ENCODE measurements around the gene NEDD4L. TPM values are rescaled to one million over a fixed set of nuclear protein-coding genes. Genes with fewer than 3 reads are reported as not detected.
"Not testable (repeated sequence)": the region's sequence is repeated elsewhere in the genome, so short reads cannot be mapped to it uniquely, and the experiment has no call there.

The NEDD4L gene
- total RNA-seq, 1 donor from 2014 or later: 80.2 TPM

GRCh38 chr18:58026857-58027256 is 17.2 kb upstream of the NEDD4L start:
- no peak for DNase-seq (ENCODE audit: low read depth)

GRCh38 chr18:58027341-58027740 is 16.7 kb upstream of the NEDD4L start:
- DNase-seq (ENCODE audit: low read depth): no peak

GRCh38 chr18:58028109-58028784 is 15.8 kb upstream of the NEDD4L start:
- no peak for DNase-seq (ENCODE audit: low read depth)

- no peak for DNase-seq (ENCODE audit: low read depth)
Measured at GRCh38 chr18:58032233-58032632, 11.8 kb upstream of the NEDD4L start.

GRCh38 chr18:58033216-58033615 is 10.8 kb upstream of the NEDD4L start:
- no peak for DNase-seq (ENCODE audit: low read depth)

GRCh38 chr18:58034370-58034769 is 9.7 kb upstream of the NEDD4L start:
- no peak for DNase-seq (ENCODE audit: low read depth)

GRCh38 chr18:58037163-58037562 is 6.9 kb upstream of the NEDD4L start:
- no peak for DNase-seq (ENCODE audit: low read depth)

GRCh38 chr18:58038063-58038462 is 6.0 kb upstream of the NEDD4L start:
- DNase-seq (ENCODE audit: low read depth): no peak

- DNase-seq (ENCODE audit: low read depth): no peak
Measured at GRCh38 chr18:58041633-58042032, 2.4 kb upstream of the NEDD4L start.

- no peak for DNase-seq (ENCODE audit: low read depth)
Measured at GRCh38 chr18:58042826-58043490, 1.1 kb upstream of the NEDD4L start.

GRCh38 chr18:58044370-58045241 is 580 bp downstream of the NEDD4L start:
- no peak for DNase-seq (ENCODE audit: low read depth)

GRCh38 chr18:58045242-58046092 is 1.4 kb downstream of the NEDD4L start:
- DNase-seq (ENCODE audit: low read depth): peak; percentile 80

GRCh38 chr18:58046093-58046793 is 2.2 kb downstream of the NEDD4L start:
- no peak for DNase-seq (ENCODE audit: low read depth)

GRCh38 chr18:58046794-58047555 is 2.9 kb downstream of the NEDD4L start:
- DNase-seq (ENCODE audit: low read depth): peak; percentile 87

- DNase-seq (ENCODE audit: low read depth): no peak
Measured at GRCh38 chr18:58047556-58047882, 3.5 kb downstream of the NEDD4L start.

- DNase-seq (ENCODE audit: low read depth): peak; percentile 95
Measured at GRCh38 chr18:58048081-58048642, 4.1 kb downstream of the NEDD4L start.

- DNase-seq (ENCODE audit: low read depth): no peak
Measured at GRCh38 chr18:58049000-58049688, 5.1 kb downstream of the NEDD4L start.

- DNase-seq (ENCODE audit: low read depth): not testable (repeated sequence)
Measured at GRCh38 chr18:58050963-58051362, 6.9 kb downstream of the NEDD4L start.

- peak; percentile 60 for DNase-seq (ENCODE audit: low read depth)
Measured at GRCh38 chr18:58051765-58052460, 7.9 kb downstream of the NEDD4L start.

All from renal cortical epithelial cell (primary cell).